Mammary epithelial cell (primary cell): ENCODE measurements around the gene GRB7.

Experiments
- EZH2 ChIP-seq: IDR thresholded peaks from 2 replicates; pipeline ENCODE4 v1.6.1; 2012; ENCODE audit warnings: low read length, inconsistent platforms, borderline replicate concordance
- TF ChIP-seq, protein P1 (sequence below), 2 donors: IDR thresholded peaks in 1 of 2; conservative IDR thresholded peaks in 1 of 2; 2 replicates each; pipeline ENCODE4 v1.5.1; 2011 to 2012; ENCODE audit warnings: inconsistent platforms in 2 of 2, low read length in 2 of 2, mild to moderate bottlenecking in 2 of 2, control low read depth in 1 of 2, low read depth in 1 of 2; ENCODE audit not compliant: insufficient read depth in 1 of 2; ENCODE audit errors: extremely low read depth in 1 of 2

- TF ChIP-seq, protein P1, sequence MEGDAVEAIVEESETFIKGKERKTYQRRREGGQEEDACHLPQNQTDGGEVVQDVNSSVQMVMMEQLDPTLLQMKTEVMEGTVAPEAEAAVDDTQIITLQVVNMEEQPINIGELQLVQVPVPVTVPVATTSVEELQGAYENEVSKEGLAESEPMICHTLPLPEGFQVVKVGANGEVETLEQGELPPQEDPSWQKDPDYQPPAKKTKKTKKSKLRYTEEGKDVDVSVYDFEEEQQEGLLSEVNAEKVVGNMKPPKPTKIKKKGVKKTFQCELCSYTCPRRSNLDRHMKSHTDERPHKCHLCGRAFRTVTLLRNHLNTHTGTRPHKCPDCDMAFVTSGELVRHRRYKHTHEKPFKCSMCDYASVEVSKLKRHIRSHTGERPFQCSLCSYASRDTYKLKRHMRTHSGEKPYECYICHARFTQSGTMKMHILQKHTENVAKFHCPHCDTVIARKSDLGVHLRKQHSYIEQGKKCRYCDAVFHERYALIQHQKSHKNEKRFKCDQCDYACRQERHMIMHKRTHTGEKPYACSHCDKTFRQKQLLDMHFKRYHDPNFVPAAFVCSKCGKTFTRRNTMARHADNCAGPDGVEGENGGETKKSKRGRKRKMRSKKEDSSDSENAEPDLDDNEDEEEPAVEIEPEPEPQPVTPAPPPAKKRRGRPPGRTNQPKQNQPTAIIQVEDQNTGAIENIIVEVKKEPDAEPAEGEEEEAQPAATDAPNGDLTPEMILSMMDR (conservative IDR thresholded peaks at IDR 0.05 in 1 of 2, IDR thresholded peaks at IDR 0.05 in 1 of 2; ENCODE audit: extremely low read depth in 1 of 2, insufficient read depth in 1 of 2, low read depth in 1 of 2, low read length in 2 of 2), result no peak
- no peak for TF ChIP-seq EZH2
Observed at GRCh38 chr17:39729280-39729851, 8.4 kb upstream of the GRB7 start.
